IMR-90 (cell line): ENCODE results near the gene PIGW. TPM values are rescaled to one million over a fixed set of nuclear protein-coding genes. Genes with fewer than 3 reads are reported as not detected.

Source experiments
- ATAC-seq: fragments of 200-7000 bp; cut with Tn5 transposase; 2 replicates; pipeline ENCODE4 v1.9.1; 2020; ENCODE audit warnings: low read depth, mild to moderate bottlenecking, moderate library complexity
- BruUV-seq: library from RNA; stranded (reverse); fragments of 400-500 nt; replicated peaks from 2 replicates; lab custom pipeline; 2021; lab: Mats Ljungman, UMichigan
- CTCF ChIA-PET: fragments of 300-600 bp; formaldehyde crosslinking; extraction: SDS; loops from one replicate; lab custom pipeline; 2021; ENCODE audit warnings: antibody characterized with exemption; lab: Yijun Ruan, JAX
- POLR2A ChIA-PET: fragments of 300-600 bp; sonication (Branson Sonifier 250); formaldehyde crosslinking; loops from one replicate; lab custom pipeline; 2022; ENCODE audit warnings: antibody characterized with exemption; ENCODE audit not compliant: unreplicated experiment; lab: Charles Lee
- DNase-seq: peaks from one replicate; pipeline ENCODE4 v3.0.0; 2013
- H2AFZ ChIP-seq: replicated peaks from 2 replicates; pipeline ENCODE3; 2013; ENCODE audit warnings: low read length, mild to moderate bottlenecking; ENCODE audit not compliant: poor library complexity
- H2AK5ac ChIP-seq: 2 replicates; pipeline ENCODE4 v1.6.1; 2013; ENCODE audit warnings: low read depth, low read length, inconsistent platforms
- H2AK9ac ChIP-seq: replicated peaks from 2 replicates; pipeline ENCODE3; 2013; ENCODE audit warnings: mild to moderate bottlenecking, low read depth, low read length, moderate library complexity; ENCODE audit not compliant: poor library complexity
- H2BK120ac ChIP-seq: 2 replicates; pipeline ENCODE4 v1.6.1; 2013; ENCODE audit warnings: low read depth, low read length, inconsistent platforms
- H2BK15ac ChIP-seq: 3 replicates; pipeline ENCODE4 v1.6.1; 2013; ENCODE audit warnings: low read depth, low read length, inconsistent platforms
- H2BK20ac ChIP-seq: 2 replicates; pipeline ENCODE4 v1.6.1; 2013; ENCODE audit warnings: low read depth, mild to moderate bottlenecking, inconsistent platforms, low read length, moderate library complexity
- H2BK5ac ChIP-seq: 2 replicates; pipeline ENCODE4 v1.6.1; 2013; ENCODE audit warnings: mild to moderate bottlenecking, low read depth, low read length, inconsistent platforms; ENCODE audit not compliant: poor library complexity, severe bottlenecking
- H3K14ac ChIP-seq: replicated peaks from 2 replicates; pipeline ENCODE4 v1.6.1; 2013; ENCODE audit warnings: low read depth, low read length, inconsistent platforms
- H3K18ac ChIP-seq: 2 replicates; pipeline ENCODE4 v1.6.1; 2013; ENCODE audit warnings: low read depth, low read length, control low read depth
- H3K23ac ChIP-seq: 2 replicates; pipeline ENCODE4 v1.6.1; 2013; ENCODE audit warnings: low read depth, low read length, inconsistent platforms
- H3K27ac ChIP-seq: 2 replicates; pipeline ENCODE4 v1.5.1; 2013; ENCODE audit warnings: mild to moderate bottlenecking, control low read depth, low read length; ENCODE audit not compliant: insufficient read depth
- H3K27me3 ChIP-seq: 2 replicates; pipeline ENCODE4 v1.6.1; 2013; ENCODE audit warnings: low read length; ENCODE audit not compliant: control insufficient read depth, insufficient read depth
- H3K36me3 ChIP-seq: 2 replicates; pipeline ENCODE4 v1.6.1; 2013; ENCODE audit warnings: low read length, mixed read lengths; ENCODE audit not compliant: control insufficient read depth, insufficient read depth
- H3K4ac ChIP-seq: 2 replicates; pipeline ENCODE4 v1.6.1; 2013; ENCODE audit warnings: low read depth, low read length, inconsistent platforms
- H3K4me1 ChIP-seq: 2 replicates; pipeline ENCODE4 v1.6.1; 2013; ENCODE audit warnings: low read length, mixed read lengths; ENCODE audit not compliant: control insufficient read depth, insufficient read depth
- H3K4me2 ChIP-seq: 2 replicates; pipeline ENCODE4 v1.6.1; 2013; ENCODE audit warnings: low read depth, mild to moderate bottlenecking, control low read depth, low read length, moderate library complexity
- H3K4me3 ChIP-seq: 2 replicates; pipeline ENCODE4 v1.5.1; 2013; ENCODE audit warnings: low read depth, mild to moderate bottlenecking, control low read depth, low read length, moderate library complexity; ENCODE audit not compliant: insufficient read depth
- H3K56ac ChIP-seq: 2 replicates; pipeline ENCODE4 v1.6.1; 2013; ENCODE audit warnings: low read length, inconsistent platforms; ENCODE audit not compliant: insufficient read depth; ENCODE audit errors: extremely low read depth
- H3K79me1 ChIP-seq, 2 experiments: 2 replicates each; pipeline ENCODE4 v1.6.1; 2013; ENCODE audit warnings: low read length in 2 of 2, inconsistent platforms in 1 of 2, low read depth in 1 of 2
- H3K9ac ChIP-seq: 2 replicates; pipeline ENCODE4 v1.6.1; 2013; ENCODE audit warnings: low read depth, low read length, control low read depth
- H3K9me1 ChIP-seq: 2 replicates; pipeline ENCODE4 v1.6.1; 2013; ENCODE audit warnings: low read length, inconsistent platforms; ENCODE audit not compliant: insufficient read depth
- H3K9me3 ChIP-seq: 2 replicates; pipeline ENCODE4 v1.6.1; 2013; ENCODE audit warnings: low read length; ENCODE audit not compliant: control insufficient read depth, insufficient read depth
- H4K20me1 ChIP-seq: 2 replicates; pipeline ENCODE4 v1.6.1; 2013; ENCODE audit warnings: low read length, inconsistent platforms; ENCODE audit not compliant: insufficient read depth
- H4K5ac ChIP-seq: 2 replicates; pipeline ENCODE4 v1.6.1; 2013; ENCODE audit warnings: mild to moderate bottlenecking, low read depth, low read length, control low read depth
- H4K8ac ChIP-seq, 2 experiments: 2 replicates each; pipeline ENCODE4 v1.6.1; 2013; ENCODE audit warnings: low read depth in 2 of 2, low read length in 2 of 2, control low read depth in 1 of 2, inconsistent platforms in 1 of 2
- H4K91ac ChIP-seq: 2 replicates; pipeline ENCODE4 v1.6.1; 2013; ENCODE audit warnings: low read depth, low read length, inconsistent platforms; ENCODE audit not compliant: insufficient read depth
- BHLHE40 ChIP-seq: fragments of 150-350 bp; IDR thresholded peaks from 2 replicates; pipeline ENCODE4 v1.6.1; 2016; ENCODE audit warnings: mild to moderate bottlenecking, low read depth, low read length
- CHD1 ChIP-seq: IDR thresholded peaks from 2 replicates; pipeline ENCODE4 v1.6.1; 2012; ENCODE audit warnings: low read depth, low read length, improper control_type of control experiment
- FOS ChIP-seq: fragments of 150-350 bp; IDR thresholded peaks from 2 replicates; pipeline ENCODE4 v1.6.1; 2016; ENCODE audit warnings: low read depth, low read length
- NFE2L2 ChIP-seq: fragments of 150-350 bp; IDR thresholded peaks from 2 replicates; pipeline ENCODE4 v1.6.1; 2016; ENCODE audit warnings: low read depth, mild to moderate bottlenecking, low read length
- POLR2A ChIP-seq: IDR thresholded peaks from 2 replicates; pipeline ENCODE4 v1.6.1; 2012; ENCODE audit warnings: mild to moderate bottlenecking, low read depth, low read length
- RAD21 ChIP-seq: IDR thresholded peaks from 2 replicates; pipeline ENCODE4 v1.6.1; 2012; ENCODE audit warnings: low read length, improper control_type of control experiment
- RFX5 ChIP-seq: IDR thresholded peaks from 2 replicates; pipeline ENCODE4 v1.8.0; 2012; ENCODE audit warnings: low read depth, mild to moderate bottlenecking, low read length, moderate library complexity
- SMC3 ChIP-seq: fragments of 150-350 bp; IDR thresholded peaks from 2 replicates; pipeline ENCODE4 v1.6.1; 2016; ENCODE audit warnings: low read depth, mild to moderate bottlenecking, antibody characterized with exemption, low read length, moderate library complexity
- WGBS, 2 experiments: methylation state at CpG; one replicate each; pipeline versions ENCODE4 v1.1.5 to v1.1.7; 2013; ENCODE audit warnings: missing lambda C conversion rate in 2 of 2; ENCODE audit not compliant: insufficient read length in 1 of 2; ENCODE audit errors: extremely low coverage in 2 of 2; 5-methylcytosine and 5-hydroxymethylcytosine counted together
- dilution Hi-C: fragments of 300-500 bp; cut with HindIII; formaldehyde crosslinking; loops from one replicate; pipeline ENCODE4 v1.14.3; 2018; ENCODE audit warnings: low sequenced_read_pairs; ENCODE audit not compliant: unreplicated experiment
- in situ Hi-C: fragments of 300-500 bp; cut with MboI; formaldehyde crosslinking; loops from 3 replicates; pipeline ENCODE4 v1.14.3; 2019; ENCODE audit warnings: low sequenced_read_pairs, inconsistent platforms, mixed read lengths
- intact Hi-C: fragments of 100-400 bp; cut with micrococcal nuclease; formaldehyde crosslinking; loops from 2 replicates; pipeline ENCODE4 v1.10.0; 2022
- polyA plus RNA-seq, 3 experiments: library from polyadenylated mRNA; depleted of rRNA; stranded (reverse); fragments of >200 nt; gene quantifications; 2 replicates each; pipeline ENCODE4 v1.2.3, GENCODE V29; 2012; ENCODE audit warnings: low replicate concordance in 1 of 3
- total RNA-seq: library from RNA; depleted of rRNA; stranded (reverse); fragments of >200 nt; gene quantifications from 2 replicates; pipeline ENCODE4 v1.2.3, GENCODE V29; 2012

Gene PIGW
- total and polyA plus RNA-seq, 2 of the 4 experiments (the other 2 are of a cell fraction) = 4.5 to 5.5 TPM

DNA sequence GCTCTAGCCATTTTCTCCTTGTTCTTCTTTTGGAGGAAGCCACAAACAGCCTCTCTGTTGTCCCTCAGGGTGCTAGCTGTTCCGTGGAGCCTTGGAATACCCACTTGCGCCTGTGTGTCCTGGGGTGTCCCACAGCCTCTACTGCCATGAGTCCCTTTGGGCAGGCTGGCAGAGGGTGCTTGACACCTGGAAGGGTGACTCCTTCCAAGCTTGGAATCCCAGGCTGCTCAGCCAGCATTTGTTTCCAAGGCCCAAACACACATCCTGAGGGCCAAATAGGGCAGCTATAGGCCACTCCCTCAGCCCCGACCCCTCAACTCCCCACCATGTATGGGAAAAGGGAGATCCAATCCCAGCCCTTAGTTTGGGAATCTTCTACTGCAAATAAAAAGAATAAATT, 33.4 kb upstream of the PIGW start:
- Histone ChIP-seq H3K23ac (no peak overlapping the region), H3K79me1 (no peaks in the 10 kb centered on the region), H4K20me1 (no peaks in the 10 kb centered on the region), H2BK5ac (no peak overlapping the region), H3K4ac (no peak overlapping the region), H3K36me3 (peaks cover 55% of the 10 kb centered on the region), H3K18ac (no peak overlapping the region), H2BK20ac (no peak overlapping the region), H3K27ac (no peak overlapping the region), H4K91ac (no peak overlapping the region), H2AK5ac (no peak overlapping the region), H3K4me1 (no peaks in the 10 kb centered on the region), H3K27me3 (no peaks in the 10 kb centered on the region), H4K8ac (no peak overlapping the region), H2BK120ac (no peak overlapping the region), H3K56ac (no peak overlapping the region), H3K14ac (no peak overlapping the region), H3K9me3 (no peaks in the 10 kb centered on the region), H3K4me3 (no peak overlapping the region), H2BK15ac (no peak overlapping the region), H3K9ac (no peak overlapping the region), H4K5ac (no peak overlapping the region), H3K9me1 (no peaks in the 10 kb centered on the region), H2AFZ (no peak overlapping the region), H2AK9ac (no peak overlapping the region), H3K4me2 (no peak overlapping the region)
- TF ChIP-seq RAD21 (no peak), BHLHE40 (no peak), POLR2A (no peak), CHD1 (no peak), SMC3 (no peak), RFX5 (no peak), FOS (no peak), NFE2L2 (no peak)
- no TSS peak for BruUV-seq
- in situ Hi-C loops (no loop called here), intact Hi-C loops (no loop called here), dilution Hi-C loops (no loop called here)
- WGBS, 2 experiments = 100% methylated on average over 2 of the region's 3 CpGs; no CpG with 5 or more reads in 1 of the 2 experiments
- ATAC-seq (no peak), DNase-seq (no peak)
- ChIA-PET CTCF (no interaction called here), POLR2A (no interaction called here)
